GM13977 (cell line): ENCODE results near the gene TNFRSF11A.

Experiments used
- DNase-seq: peaks from one replicate; pipeline ENCODE4 v3.0.0; 2012; ENCODE audit warnings: low spot score
- in situ Hi-C: fragments of 300-500 bp; cut with MboI; formaldehyde crosslinking; loops from one replicate; pipeline ENCODE4 v1.12.0; 2022; ENCODE audit warnings: low sequenced_read_pairs, low pct_unique_long_range_greater_than_20kb, mixed read lengths, inconsistent platforms; ENCODE audit not compliant: unreplicated experiment
- TF ChIP-seq, protein P1 (sequence below): IDR thresholded peaks from 2 replicates; pipeline ENCODE4 v1.5.1; 2012; ENCODE audit warnings: mild to moderate bottlenecking, control low read depth; ENCODE audit not compliant: insufficient read depth; ENCODE audit errors: extremely low read depth, missing control alignments

Gene TNFRSF11A

DNA sequence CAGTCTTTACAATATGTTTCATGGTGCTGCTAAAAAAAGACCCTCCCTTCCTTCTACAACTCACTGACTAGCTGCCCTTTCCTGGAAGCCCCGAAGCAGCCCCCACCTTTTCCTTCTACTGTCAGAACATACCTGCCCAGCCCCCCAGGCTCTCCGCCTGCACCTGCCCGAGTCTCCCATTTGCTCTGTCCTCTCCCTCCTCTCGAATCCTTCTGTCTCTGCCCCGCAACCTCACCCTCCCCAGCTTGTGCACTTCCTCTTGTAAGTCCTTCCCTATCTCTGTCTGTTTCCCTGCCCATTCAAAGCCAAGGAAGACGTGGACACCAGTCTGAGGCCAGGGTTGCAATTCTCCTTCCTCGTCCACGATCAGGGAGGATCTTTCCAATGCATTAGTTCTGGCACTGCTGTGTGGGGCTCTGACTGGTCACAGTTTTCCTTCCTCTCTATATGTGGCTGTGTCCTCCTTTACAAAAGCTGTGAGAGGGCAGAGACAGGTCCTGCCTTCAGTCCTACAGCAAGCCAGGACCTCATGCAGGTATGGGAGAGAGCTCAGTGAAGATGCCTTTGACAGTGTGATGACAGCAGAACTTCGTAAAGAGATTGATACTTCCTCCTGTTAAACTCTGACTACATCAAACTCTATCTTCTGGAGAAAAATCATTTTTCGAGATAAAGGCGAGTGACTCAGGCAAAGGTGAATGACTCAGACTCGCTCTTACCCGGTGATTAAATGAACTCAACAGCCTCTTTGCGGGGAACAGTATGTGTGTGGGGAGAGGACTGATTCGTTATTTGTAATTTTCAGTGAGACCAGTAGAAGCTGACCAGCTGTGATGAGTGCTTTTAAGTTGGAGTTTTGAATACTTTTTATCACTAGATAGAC, 14.2 kb downstream of the TNFRSF11A start:
- DNase-seq: no peak
- in situ Hi-C loops: no loop called here
- TF ChIP-seq, protein P1, sequence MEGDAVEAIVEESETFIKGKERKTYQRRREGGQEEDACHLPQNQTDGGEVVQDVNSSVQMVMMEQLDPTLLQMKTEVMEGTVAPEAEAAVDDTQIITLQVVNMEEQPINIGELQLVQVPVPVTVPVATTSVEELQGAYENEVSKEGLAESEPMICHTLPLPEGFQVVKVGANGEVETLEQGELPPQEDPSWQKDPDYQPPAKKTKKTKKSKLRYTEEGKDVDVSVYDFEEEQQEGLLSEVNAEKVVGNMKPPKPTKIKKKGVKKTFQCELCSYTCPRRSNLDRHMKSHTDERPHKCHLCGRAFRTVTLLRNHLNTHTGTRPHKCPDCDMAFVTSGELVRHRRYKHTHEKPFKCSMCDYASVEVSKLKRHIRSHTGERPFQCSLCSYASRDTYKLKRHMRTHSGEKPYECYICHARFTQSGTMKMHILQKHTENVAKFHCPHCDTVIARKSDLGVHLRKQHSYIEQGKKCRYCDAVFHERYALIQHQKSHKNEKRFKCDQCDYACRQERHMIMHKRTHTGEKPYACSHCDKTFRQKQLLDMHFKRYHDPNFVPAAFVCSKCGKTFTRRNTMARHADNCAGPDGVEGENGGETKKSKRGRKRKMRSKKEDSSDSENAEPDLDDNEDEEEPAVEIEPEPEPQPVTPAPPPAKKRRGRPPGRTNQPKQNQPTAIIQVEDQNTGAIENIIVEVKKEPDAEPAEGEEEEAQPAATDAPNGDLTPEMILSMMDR: no peak

DNA sequence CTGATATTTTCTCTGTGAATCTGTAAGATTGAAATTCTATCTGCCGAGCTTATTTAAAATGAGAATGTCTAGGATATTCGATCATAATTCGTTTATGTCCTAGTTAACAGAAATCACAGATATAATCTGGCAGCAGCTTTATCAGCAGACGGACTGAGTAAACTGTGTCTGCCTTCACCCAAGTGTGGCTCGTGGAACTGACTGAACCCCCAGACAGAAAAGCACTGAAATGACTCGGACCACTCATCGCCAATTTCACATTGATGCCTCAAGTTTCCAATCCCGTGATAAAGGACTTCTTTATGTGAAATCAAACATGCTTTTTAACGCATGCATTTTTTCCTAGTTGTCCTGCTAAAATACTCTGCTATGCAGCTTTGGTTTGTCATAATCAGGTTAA, 15.9 kb downstream of the TNFRSF11A start:
- in situ Hi-C loops: no loop called here
- DNase-seq: no peak
- TF ChIP-seq, protein P1: no peak

DNA sequence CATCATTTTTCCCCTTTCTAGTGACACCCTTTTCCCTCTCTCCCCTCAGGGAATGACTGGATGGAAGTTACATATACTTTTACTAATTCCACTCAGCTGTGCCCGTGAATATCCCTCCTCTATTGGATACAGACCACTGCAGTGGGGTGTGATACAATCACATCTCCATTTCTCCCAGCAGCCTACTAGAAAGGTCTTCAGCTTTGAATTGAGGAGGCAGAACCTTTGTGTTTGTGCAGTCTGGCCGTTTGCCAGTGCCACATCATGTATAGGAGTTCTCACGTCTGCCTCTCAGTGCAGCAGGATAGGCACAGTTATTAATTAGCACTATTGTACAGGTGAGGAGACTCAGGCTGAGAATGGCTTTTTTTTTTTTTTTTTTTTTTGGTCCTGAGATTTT, 16.4 kb downstream of the TNFRSF11A start:
- DNase-seq: no peak
- TF ChIP-seq, protein P1: no peak
- in situ Hi-C loops: no loop called here

DNA sequence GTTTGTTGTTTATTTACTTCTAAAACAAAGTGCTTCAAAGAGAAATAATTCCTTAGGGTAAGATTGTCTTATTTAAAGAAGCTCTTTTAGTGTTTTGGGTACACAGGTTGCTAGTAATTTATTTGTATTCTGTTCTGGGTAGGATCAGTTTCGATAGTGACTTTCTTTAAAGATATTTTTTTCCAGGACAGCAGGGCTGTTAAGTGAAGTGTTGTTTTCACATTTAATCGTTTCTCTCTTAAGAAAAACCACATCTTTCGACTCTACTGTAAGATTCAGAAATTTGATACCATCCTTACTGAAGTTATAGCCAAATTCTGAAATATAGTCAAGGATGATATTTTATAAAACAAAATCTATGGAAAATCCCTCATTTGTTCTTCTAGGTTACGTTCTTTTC, 17.8 kb downstream of the TNFRSF11A start:
- TF ChIP-seq, protein P1: no peak
- DNase-seq: no peak
- in situ Hi-C loops: no loop called here

DNA sequence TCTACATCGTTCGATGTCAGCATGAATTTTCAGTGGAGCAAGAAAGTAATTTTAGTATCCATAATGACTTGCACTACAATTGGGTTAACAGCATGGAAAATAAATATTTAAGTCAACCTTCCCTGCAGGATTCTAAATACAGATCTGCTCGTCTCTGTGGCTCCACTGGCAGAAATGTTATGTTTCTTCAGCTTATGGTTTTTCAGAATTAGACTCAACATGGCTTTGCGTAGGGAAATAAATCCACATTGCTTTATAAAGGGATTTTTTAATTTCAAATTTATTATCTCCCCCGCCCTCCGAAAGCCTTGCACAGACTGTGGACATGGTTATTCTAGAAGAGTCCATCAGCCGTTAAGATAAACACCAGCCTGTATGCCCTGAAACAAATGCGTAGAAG, 18.2 kb downstream of the TNFRSF11A start:
- no peak for DNase-seq
- in situ Hi-C loops: no loop called here
- TF ChIP-seq, protein P1: no peak

DNA sequence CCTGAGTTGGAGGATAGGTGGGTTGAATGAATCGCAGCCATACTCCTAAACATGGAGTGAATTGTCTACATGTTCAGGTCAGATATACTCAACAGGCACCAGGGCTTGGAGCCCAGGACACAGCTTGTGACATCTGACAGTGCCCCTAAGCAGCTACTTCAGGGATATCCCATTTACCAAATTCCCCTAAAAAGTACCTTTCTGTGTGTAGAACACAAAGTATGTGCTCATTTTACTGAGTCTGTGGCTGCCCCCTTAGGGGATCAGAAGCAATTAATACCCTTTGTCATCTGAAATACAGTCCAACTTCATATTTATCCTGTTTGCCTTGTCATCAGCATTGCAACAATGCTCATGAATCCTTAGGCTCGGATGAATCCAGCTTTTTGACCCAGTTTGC, 20.8 kb downstream of the TNFRSF11A start:
- TF ChIP-seq, protein P1: no peak
- in situ Hi-C loops: no loop called here
- no peak for DNase-seq
